NCI-H2171 treated with DMSO at 0.1 percent for 48 hours (cell line): ENCODE data around the gene CEP95.

Experiments
- DNase-seq: peaks from one replicate; lab custom pipeline; 2025; lab: John Stamatoyannopoulos, UW

The CEP95 gene

DNA sequence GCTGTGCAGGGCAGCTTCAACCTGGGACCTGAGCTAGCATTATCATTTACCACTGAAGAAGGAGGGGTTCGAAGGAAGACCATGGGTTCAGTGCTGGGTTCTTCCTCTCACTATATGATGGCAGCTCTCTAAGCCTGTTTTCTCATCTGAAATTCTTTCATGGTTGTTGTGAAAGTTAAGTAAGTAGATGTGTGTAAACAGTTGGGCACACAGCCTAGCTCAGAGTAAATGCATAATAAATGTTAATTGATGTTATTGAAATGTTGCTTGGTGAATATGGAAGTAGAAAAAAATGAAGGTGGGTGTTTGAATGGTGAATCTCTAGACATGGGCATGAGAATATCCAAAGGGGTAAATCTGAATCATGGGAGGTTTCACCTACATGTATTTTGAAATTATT, 9.1 kb downstream of the CEP95 start:
- DNase-seq: no peak

DNA sequence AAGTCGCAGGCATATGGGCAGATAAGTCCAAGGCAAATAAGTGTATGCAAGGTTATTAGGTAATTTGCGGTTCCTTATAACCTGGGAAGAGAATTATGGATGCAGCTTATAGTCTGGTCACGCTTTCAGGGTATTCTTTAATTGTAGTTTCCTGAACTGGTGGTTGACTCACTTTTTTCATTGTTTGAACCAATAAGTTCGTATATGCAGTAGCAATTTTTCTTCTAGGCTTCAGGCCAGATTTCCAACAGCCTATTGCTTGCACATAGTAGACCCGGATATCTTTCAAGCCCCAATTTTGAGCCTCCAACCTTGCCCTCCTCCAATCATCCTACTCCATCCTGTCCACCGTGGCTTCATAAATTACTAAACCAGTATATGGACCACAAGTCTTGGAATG, 12.8 kb downstream of the CEP95 start:
- DNase-seq: no peak

DNA sequence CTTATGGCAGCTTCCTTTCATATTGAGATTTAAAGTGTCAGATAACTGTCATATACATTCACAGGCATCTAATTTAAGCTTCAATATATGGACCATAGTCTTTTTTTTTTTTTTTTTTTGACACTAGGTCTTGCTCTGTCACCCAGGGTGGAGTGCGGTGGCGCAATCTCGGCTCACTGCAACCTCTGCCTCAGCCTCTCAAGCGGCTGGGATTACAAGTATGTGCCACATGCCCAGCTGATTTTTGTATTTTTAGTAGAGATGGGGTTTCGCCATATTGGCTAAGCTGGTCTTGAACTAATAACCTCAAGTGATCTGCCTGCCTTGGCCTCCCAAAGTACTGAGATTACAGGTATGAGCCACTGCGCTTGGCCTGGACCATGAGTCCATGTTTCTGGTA, 13.6 kb downstream of the CEP95 start:
- no peak for DNase-seq

DNA sequence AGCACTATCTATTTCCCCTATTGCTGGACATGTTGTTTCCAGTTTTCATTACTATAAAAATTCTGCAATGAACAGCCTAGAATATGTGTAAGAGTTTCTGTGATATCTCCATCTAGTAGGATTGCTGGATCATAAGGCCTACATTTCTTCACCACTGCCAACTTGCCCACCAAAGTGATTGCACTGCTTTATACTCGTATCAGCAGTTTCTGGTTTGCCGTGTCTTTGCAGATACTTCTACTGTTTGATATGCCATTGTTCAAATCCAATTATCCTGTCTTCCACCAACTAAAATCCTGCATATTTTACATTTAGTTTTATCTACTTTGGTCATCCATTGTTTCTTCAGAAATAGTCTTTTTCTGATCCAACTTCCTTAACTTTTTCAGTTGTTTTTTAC, 21.1 kb downstream of the CEP95 start:
- no peak for DNase-seq

DNA sequence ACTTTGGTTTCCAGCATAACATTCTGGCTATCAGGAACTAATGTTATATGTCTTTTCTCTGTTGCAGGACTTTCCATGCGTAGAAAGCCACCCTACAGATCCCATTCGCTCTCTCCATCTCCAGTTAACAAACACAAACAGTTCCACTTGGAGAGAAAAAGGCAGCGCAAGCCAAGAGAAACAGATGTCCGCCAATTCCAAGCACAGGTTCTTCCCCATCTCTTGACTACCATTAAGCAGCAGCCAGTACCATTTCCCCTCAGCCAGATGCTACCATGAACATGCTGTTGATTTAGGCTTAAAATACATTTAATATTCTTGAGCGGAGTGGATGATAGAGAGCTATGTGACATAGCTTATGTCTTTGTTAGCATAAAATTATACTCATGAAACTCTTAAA, 22.4 kb downstream of the CEP95 start:
- DNase-seq: no peak

DNA sequence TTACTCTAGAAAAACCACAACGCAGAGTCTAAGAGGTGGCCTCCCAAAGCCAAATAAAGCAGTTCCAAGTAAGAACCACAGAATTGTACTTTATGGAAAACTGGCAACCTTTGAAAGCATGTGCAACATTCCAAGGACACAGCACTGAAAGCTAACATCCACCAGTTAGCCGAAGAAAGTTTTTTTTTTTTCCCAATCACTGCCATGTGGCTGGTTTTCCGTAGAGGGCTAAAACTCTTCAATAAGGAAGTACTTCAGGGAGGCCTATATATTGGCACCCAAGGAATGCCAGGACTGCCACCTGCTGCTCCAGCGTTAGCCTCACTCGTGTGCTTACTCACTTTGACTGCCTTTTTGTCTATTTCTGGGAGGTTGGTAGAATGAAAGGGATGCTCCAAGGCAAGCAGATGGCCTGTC, 25.2 kb downstream of the CEP95 start:
- no peak for DNase-seq

DNA sequence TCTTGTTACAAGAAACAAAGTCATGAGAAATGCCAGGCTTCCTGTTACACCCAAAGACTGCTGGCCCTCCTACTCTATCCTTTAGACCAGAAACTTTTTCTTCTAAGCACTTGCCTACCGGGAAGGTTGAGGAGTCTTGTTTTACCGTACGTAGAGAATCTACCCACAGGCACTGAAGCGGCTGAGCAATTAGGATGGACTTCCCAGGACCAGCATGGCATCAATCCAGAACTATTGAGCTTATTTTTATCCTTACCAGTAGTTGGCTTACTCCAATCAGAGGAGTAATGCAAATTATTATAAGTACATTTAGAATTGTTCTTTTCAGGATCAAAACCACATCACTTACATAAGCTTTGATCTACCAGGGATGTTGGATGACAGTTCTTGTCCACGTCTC, 25.6 kb downstream of the CEP95 start:
- DNase-seq: no peak

DNA sequence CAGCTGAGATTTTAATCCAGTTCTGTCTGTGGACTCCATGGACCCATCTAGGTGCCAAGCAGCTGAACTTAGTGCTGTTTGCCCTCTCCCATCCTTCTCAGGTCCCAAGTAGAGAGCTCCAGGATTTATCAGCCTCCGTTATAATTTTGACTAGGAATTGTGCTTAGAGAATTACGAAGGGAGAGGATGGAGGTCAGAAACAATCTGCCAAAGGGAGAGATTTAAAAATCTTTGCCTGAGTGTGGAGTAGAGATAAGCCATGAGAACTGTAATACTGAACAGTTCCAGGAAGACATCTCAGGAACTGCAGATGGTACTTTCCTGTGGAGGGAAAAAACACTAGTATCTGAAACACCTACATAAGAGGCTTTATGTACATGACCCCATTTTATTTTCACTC, 27.0 kb downstream of the CEP95 start:
- no peak for DNase-seq

DNA sequence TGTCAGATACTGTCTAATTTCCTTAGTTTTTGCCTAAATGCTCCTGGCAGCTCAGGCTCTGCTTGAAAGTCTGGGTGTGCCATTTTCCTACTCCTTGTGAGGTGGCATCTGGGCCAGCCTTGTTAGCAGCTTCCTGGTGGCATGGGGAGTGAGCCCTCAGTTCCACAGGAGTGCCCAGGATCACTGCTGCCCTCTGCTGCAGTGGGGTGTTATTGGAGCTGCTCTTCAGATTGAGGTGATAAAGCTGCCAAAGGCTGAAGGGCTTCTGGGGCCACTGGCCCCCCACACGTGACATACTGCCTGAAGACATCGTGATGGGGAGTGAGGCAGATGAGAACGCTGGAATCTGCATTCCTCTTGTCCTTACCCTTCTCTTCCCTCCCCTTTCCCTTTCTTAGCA, 27.4 kb downstream of the CEP95 start:
- DNase-seq: no peak

DNA sequence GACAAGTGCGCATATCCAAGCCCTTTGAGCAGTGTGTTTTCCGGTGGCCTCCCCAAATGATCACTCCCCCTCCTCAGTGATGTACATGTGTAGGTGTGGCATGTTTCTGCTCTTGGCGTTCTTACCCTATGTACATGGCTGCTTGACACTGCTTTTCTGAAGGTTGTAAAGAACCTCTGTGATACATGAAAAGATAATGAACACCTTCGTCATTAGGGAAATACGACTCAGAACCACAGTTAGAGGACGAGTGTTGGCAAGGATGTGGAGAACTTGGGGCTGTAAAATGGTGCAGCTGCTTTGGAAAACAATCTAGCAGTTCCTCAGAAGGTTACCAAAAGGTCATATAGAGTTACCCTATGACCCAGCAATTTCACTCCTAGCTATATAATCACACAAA, 28.6 kb downstream of the CEP95 start:
- no peak for DNase-seq

DNA sequence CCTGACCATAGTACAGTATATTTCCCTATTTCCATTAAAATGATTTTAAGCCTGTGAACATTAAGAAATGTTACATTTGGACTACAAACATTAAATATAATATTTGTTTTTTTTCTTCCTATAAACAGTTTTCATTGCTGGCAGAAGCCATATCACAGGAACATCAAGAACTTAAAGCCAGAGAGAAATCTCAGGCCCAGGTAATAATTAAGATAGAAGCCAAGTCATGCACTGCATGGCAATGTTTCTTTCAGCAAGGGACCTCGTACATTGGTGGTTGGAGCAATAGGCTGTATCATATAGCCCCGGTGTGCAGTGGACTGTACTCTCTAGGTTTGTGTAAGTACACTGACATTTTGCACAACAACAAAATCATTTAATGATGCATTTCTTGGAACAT, 30.1 kb downstream of the CEP95 start:
- no peak for DNase-seq

DNA sequence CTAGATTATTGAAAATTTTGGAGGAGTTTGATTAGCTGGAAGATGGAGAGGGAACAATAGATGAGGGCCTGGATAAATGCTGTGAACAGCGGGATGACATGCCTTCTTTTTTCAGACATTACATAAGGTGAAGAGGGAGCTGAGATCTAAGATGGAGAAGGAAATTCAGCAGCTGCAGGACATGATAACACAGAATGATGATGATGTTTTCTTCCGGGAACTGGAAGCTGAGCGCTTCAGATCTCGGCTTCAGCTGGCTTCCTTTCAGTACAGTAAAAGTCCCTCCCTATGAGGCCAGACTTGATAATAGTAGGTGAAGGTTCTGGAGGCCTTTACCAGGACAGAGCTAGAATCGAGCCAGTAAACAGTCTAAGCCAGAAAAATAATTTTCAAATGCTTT, 30.7 kb downstream of the CEP95 start:
- no peak for DNase-seq

DNA sequence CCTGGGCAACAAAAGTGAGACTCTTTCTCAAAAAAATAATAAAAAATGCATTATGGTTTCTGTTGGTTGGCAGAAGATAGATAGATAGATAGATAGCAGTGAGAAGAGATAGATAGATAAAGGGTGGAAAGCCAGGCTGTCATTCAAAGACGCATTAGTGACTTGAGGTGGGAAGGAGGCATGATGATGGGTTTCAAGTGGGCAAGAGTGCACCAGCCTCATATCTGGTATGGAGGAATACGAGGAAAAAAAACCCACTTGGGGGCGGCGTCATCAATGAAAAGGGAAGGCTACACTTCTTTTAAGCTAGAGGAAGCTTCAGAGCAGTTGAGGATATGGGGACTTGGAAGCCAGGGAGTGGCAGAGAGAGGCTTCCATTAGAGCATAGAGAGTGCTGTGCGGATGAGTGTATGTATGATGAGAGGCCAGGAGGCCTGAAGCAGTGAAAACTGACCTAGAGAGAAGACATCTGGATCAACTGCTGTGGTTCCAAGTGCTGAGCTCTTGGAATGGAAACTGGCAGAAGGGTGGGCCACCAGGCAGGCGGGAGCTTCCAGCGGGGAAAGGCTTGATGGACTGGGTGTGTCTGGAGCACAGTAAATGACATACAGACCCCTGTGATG, 31.8 kb downstream of the CEP95 start:
- no peak for DNase-seq

DNA sequence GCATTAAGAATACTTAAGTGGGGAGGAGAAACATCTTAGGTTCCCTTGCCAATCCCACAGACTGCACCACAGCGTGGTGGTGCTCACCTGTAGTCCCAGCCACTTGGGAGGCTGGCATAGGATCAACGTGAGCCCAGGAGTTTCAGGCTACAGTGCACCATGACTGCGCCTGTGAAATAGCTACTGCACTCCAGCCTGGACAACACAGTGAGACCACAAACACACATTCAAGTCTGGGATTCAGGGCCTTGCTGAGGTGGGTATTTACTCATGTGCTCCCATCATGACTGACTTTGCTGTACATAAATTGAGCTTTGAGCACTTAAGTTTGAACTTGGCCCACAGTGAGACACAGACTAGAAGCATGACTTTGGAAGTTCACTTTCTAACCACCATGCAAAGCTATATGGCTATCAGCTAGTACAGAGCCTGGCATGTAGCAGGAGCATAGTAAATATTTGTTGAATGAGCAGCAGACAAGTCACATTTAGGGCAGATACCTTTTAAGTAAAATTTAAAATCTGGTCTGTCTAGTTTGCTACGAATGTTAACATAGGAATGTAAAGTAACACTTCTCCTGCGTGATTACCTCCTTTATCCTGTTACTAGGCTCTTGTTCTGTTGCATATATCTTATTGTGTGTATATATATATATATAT, 33.5 kb downstream of the CEP95 start:
- DNase-seq: no peak

DNA sequence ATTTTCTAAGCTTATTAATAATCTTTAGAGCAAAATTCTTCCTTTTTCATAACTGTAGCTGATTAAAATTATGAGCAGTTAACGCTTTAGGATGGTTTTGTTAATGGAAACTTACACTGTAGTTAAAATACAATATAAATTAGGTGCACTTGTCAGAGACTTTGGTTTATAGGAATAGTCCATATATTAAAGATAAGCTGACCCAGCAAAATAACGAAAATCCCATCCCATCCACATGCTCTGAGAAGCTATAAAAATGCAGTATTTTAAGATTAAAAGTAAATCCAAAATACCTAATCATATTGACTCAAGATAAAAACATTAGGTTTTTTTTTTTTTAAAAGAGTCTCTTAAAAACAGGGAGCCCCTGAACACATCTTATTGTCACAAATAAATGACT, 38.0 kb downstream of the CEP95 start:
- DNase-seq: no peak

DNA sequence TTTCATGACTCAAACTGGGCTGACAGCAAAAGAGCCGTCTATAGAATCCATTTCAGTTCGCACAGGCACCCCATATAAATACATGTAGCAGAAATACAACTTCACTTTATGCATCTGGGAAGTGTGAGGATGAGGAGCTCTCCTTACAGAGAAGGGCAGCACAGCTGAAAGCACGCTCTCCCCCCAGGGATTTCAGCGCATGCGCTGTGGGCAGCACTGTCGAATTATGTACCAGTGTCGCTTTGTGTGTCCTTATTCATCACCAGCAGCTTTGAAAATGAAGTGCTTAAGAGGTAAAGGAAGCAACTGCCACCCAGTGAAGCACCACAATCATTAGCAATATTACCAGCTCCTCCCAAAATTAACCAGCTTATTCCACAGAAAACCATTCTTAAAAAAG, 39.9 kb downstream of the CEP95 start:
- no peak for DNase-seq

DNA sequence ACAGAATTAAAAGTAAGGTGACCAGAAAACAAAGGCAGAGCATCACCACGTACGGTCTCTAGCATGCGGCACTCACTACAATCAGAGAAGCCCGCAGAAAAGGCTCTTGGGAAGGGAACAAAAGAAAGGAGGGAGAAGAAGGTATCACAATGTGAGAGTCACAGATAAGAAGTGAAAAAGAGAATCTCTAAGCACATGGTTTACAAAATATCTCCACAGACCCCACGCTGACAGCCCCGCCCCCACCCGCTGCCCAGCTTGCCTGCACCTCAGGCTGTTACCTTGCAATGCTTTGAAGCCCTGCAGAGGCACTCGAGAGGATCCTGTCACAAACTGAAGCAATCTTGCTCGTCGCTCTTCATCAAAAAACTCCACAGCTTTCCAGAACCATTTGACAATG, 40.5 kb downstream of the CEP95 start:
- no peak for DNase-seq

DNA sequence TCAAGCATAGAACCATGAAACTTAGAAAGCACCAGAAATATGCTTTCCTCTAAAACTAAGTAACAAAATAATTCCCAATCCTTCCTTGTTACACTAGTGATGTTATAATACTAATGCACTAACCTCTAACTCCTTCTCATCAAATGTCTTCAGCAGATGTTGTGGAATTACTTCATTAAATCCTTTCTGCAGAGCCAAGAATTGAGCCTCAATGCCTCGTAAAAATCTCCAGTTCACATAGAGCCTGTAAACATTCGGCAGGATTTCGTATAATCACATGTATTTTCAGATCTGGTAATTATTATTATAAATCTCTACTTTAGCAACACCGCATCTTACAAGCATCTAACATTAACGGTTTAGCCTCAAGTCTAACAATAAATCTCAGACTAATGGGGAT, 44.7 kb downstream of the CEP95 start:
- no peak for DNase-seq

DNA sequence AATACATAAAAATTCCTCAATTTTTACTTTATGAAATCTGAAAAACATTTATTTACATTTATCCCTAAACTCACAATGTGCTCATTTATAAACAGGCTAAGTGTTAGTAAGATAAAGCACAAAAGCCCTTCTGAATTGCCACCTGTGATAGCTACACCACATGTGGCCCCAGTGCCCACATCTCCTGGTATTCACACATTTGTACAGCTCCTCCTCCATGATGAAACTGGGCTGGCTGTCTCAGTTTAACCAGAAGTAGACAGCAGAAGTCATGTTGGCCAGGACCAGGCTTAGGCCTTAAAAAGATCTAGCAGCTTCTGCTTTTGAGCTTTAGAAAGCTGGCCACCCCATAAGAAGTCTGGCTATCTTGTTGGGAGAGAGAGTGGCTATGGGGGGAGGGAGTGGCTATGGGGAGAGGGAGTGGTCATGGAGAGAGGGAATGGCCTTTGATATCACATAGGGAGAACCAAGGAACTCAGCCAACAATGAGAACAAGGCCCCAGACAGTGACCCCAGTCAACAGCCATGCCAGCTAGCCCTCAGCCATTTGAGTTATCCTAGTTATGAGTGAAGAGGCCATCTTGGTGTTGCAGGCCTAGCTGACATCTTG, 47.4 kb downstream of the CEP95 start:
- no peak for DNase-seq

DNA sequence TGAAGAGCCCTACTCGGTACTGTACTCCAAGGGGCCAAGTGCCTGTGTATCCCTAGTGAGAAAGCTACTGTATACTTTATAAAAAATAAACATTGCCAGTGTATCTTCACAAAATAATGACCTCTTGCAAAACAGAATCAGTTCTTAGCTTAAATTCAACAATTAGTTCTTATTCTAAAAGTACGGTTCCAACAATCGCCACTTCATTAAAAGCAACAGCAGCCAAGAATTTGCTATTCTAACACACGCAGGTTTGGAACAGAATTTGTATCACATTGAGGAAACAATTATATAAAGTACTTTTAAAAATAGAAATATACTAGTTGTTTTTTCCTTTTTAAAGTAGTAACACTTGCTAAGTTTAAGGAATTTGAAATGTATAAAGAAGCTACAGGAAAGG, 48.5 kb downstream of the CEP95 start:
- no peak for DNase-seq

DNA sequence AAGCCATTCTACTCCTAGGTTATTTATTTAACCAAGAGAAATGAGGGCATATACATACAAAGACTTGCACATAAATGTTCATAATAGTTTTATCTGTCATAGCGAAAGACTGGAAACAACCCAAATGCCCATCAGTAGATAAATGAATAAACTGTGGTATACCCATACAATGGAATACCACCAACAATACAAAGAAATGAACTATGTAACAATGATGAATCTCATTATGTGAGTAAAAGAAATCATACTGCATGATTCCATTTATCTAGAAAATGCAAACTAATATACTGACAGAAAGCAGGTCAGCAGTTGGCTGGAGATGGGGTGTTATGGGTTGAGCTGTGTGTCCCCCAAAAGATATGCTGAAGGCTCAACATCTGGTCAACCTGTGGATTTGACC, 57.3 kb downstream of the CEP95 start:
- no peak for DNase-seq

DNA sequence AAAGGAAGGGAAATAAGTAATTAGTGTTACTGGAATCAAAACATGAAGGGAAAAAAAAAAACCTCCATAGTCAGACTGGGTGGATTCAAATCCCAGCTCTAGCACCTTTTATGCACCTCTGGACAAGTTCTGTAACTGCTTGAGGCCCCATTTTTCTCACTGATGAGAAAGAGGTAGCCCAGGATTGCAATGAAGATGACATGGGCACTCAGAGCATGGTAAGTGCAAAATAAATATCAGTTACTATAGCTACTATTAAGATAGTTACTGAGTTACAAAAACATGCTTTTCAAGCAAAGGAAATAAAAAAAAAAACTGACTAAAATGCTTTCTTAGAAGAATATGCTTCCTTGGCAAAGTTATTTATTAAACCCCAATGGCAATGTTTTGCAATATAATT, 58.8 kb downstream of the CEP95 start:
- no peak for DNase-seq

DNA sequence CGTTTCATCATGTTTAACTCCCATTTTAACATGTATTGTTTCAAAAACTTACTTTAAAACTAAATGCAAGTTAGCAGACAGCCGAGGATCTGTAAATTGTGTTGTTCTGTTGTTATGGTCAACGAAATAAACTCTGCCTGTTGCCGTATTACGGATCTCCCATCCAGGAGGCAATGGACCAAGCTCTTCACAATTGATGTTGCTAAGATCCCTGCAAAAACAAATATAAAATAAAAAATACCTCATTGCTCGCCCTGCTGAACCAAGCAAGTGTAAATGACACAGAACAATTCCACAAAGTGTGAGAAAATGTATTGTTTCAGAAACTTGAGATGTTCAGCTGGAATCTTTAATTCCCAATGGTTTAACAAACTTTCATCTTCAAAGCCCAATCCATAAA, 65.0 kb downstream of the CEP95 start:
- DNase-seq: no peak

DNA sequence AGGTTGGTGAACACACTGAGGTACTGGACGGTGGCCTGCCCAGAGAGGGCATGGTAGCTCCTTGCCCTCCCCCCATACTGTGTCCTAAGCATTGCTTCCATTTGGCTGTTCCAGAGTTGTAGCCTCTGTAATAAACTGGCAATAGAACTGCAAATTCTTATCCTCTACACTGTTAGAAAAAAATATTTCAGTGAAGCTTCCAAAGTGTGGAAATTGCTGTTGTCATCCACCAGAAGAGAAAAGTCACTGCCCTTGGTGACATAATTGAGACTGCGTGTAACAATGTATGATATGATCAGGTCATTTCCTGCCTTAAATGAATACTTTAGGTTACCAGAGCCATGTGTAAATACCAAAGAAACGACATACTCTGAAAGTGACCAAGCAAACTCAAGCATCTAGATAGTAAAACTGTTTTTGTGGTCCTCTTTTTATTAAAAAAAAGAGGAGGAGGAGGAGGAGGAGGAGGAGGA, 65.9 kb downstream of the CEP95 start:
- DNase-seq: no peak
